Measurements from ENCODE around the gene SLC5A9.
A peak's percentile ranks its signal among the peaks of the same experiment; 100 is the strongest.
"Not testable (repeated sequence)": the region's sequence is repeated elsewhere in the genome, so short reads cannot be mapped to it uniquely, and the experiment has no call there.

SLC5A9 gene

GRCh38 chr1:48213462-48213861, 9.1 kb upstream of the SLC5A9 start:
- not testable (repeated sequence) for DNase-seq

GRCh38 chr1:48214366-48214765, 8.2 kb upstream of the SLC5A9 start:
- DNase-seq: not testable (repeated sequence)

DNA sequence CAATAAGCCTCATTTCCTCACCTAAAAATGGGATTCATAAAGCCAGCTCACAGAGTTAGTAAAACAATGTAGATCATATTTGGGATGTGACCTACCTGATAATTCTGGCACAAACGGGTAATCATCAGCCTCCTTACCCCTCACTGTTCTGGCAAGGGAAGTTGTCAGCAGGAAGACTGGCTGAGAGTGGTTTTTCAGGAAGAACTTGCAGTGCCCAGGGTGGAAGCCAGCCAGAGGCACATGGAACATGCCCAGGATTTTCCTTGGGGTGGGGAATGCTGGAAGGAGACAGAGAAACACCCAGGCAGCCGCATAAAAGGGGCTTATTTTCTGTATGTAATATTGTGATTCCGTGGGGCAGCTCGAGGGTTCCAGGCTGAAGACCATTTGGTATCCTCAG, 7.7 kb upstream of the SLC5A9 start:
- peak in 17 of 56 donors; percentile 4 to 56 (median 21) for DNase-seq

DNA sequence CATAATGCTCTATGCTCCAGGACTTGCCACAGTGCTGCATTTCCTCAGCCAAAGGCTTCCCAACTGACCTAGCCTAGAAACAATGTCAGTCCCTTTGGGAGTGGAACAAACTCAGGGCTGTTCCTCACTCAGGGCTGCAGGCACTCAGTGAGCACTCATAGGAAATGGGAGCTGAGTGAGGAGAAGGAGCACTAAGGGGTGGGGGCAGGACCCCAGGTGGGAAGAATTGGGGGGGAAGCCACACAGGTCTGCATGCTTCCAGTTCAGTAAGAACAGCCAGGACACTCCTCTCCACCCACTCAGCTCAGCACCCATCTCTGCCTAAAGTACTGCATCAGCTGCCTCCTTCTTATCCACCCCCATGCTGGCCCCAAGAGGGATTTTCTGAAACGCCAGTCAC, 7.3 kb upstream of the SLC5A9 start:
- no peak for DNase-seq

GRCh38 chr1:48215889-48216288, 6.6 kb upstream of the SLC5A9 start:
- DNase-seq: no peak

DNA sequence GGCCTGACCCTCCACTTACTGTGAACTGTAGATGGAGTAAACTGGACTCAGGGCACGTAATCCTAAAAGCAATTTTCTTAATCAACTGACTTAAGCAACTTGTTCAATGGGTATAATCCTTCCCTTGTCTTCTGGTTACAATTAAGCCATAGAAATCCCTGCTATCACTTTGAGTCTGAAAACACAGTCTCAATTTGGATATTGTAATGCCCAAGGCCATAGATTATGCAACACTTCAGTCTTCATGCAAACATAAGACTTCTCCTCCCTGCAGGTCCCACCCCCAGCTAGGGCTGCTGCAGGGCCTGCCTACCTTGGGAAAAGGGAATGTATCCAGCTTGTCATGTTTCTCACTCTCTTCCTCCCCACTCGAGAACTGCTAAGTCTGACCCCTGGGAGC, 6.2 kb upstream of the SLC5A9 start:
- no peak for DNase-seq

DNA sequence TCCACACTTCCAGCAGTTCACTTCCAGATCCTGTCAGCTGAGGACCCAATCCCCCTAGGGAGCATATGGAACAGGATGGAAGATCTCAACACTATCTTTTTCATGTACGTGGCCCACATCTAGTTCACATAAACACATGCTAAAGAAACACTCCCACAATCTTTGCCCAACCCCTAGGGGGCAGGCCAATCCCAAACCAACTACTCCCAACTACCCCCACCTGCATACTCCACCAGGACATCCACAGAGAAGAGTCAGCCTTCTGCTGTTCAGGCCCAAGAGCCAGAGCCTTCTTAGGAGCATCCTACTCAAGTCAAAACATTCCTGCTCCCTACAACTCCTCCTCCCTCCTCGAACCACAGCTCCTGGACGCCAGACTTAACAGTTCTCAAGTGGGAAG, 5.6 kb upstream of the SLC5A9 start:
- DNase-seq: no peak

GRCh38 chr1:48217856-48218255, 4.7 kb upstream of the SLC5A9 start:
- DNase-seq: no peak

DNA sequence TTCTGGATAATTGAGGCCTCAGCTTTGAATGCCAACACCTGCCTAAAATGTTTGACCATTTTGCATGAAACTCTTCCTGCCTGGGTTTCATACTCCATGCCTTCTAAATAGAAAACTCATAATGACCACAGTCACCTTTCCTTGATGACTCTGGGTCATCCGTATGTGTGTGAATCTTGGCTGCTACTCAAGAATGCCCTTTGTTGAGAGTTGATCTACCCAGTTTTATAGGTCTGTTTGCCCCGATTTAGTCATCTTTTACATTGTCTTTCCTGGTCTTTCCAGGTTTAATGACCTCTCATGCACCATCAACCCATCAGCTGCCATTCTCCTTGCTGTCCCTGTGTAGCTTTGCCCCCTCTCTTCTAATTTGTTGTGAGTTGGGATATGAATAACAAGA, 2.7 kb upstream of the SLC5A9 start:
- DNase-seq: no peak

GRCh38 chr1:48221122-48221521, 1.4 kb upstream of the SLC5A9 start:
- no peak for DNase-seq

- no peak for DNase-seq
Measured at GRCh38 chr1:48221657-48222056, 859 bp upstream of the SLC5A9 start.

DNA sequence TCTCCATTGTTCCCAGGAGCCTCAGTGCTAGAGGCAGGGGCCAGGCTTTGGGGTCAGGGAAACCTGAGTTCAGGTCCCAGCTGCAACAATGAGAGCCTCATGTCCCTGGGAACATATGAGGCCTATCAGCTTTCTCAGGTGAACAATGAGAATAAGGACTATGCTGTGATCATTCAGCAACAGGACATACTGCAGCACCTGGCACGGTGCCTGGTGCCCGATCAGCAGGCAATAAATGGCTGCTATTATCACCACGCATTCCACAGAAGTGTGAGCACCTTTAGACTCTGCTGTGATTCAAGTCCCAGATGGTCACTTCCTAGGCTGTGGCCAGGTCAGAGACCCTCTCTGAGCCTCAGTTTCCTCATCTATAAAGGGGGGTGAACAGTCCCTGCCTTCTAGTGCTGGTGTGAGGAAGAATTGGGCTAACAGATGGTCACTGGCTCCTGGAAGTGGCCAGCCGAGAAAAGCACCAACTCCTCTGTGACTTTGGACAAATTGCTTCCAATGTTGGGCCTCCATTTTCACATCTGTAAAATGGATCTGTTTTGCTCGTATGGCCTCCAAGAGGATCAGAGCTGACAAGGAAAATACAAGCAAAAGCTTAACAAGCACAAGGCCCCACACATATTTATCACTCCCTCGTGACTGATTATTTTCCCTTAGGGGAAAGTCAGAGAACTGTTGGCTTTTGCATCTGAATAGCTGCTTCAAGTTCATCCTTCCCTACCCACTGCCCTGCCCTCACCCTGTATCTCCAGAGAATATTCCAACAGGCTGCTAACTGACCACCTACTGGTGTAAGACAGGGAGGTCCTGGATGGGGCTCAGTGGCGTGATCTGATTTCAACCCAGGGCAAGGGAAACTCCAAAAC, 1.1 kb downstream of the SLC5A9 start:
- DNase-seq: no peak

DNA sequence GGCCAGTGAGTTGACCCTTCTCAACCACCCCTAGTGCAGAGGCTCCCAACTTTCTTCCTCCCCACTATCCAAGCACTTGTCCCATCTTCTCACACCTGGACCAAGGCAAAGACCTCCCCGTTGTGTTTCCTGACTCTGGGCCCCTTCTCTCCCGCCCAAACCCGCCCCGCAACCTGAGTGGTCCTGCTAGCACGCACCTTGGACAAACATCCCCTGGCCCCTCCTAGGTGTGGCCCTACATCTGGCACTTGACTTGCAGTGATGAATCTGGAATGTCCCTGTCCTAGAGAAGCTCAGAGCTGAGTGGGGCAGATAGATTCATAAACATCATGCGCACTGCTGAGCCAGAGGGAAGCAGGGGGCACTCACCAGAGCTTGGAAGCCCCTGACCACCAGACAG, 2.3 kb downstream of the SLC5A9 start:
- DNase-seq: no peak

DNA sequence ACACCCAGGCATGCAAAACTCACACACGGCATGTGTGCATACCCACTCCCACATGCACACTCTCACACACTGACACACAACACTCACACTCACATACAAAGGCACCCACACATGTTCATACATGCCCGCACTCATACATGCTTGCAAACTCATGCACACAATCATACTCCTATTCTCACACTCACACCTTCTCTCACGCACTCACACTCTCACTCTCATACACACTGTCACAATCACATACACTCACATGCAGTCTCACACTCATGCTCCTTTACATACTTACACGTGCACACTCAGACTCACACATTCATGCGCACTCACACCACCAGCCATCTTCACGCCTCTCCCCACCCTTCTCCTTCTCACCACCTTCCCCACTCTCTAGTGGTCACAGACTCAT, 3.1 kb downstream of the SLC5A9 start:
- DNase-seq: no peak

DNA sequence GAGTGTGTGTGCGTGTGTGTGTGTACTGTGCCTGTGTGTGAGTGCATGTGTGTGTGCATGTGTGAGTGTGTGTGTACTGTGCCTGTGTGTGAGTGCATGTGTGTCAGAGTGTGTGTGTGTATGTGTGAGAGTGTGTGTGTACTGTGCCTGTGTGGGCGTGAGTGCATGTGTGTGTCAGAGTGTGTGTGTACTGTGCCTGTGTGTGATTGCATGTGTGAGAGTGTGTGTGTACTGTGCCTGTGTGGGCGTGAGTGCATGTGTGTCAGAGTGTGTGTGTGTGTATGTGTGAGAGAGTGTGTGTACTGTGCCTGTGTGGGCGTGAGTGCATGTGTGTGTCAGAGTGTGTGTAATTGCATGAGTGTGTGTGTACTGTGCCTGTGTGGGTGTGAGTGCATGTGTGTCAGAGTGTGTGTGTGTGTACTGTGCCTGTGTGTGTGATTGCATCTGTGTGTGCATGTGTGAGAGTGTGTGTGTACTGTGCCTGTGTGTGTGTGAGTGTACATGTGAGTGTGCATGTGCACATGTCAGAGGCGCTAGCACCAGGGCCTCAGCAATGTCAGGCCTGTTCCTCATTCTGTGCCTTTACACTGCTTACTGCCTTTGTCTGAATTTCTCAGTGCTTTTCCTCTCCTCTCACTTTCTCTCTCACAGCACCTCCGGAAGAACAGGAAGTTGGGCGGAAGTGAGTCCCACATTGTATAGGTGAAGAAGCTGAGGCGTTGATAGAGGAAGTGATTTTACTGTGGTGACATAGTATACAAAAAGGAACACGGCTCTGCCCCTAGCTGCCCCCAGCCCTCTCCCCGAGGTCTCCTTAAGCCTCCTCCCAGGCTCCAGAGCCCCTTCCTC, 4.9 kb downstream of the SLC5A9 start:
- no peak for DNase-seq

- DNase-seq: no peak
Measured at GRCh38 chr1:48228156-48228555, 5.6 kb downstream of the SLC5A9 start.

GRCh38 chr1:48229317-48229716, 6.8 kb downstream of the SLC5A9 start:
- no peak for DNase-seq

DNA sequence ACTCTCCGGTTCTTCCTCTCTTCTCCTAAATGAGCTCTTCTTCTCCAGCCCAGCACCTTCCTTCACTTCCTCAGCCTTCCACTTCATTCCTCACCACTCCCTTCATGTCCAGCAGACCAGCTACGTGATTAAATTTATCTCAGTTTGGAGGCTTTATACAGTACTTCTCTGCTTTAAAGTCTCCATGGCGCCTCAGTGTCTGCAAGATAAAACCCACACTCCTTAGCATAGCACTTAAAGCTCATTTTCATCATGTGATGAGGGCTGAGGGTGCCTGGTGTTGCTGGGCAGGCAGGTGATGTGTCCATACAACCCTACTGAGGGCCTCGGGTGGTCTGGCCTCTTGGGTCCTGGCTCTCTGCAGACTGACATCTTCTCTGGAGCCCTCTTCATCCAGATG, 7.7 kb downstream of the SLC5A9 start:
- no peak for DNase-seq

DNA sequence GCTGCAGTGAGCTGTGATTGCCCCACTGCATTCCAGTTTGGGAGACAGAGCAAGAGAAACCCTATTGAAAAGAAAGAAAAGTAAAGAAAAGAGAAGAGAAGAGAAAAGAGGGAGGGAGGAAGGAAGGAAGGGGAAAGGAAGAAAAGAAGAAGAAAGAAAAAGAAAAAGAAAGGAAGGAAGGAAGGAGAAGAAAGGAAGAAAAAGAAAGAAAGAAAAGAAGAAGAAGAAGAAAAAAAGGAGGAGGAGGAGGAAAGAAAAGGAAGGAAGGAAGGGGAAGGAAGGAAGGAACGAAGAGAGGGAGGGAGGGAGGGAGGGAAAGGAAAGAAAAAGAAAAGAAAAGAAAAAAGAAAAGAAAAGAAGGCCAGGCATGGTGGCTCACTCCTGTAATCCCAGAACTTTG, 10.2 kb downstream of the SLC5A9 start:
- no peak for DNase-seq

DNA sequence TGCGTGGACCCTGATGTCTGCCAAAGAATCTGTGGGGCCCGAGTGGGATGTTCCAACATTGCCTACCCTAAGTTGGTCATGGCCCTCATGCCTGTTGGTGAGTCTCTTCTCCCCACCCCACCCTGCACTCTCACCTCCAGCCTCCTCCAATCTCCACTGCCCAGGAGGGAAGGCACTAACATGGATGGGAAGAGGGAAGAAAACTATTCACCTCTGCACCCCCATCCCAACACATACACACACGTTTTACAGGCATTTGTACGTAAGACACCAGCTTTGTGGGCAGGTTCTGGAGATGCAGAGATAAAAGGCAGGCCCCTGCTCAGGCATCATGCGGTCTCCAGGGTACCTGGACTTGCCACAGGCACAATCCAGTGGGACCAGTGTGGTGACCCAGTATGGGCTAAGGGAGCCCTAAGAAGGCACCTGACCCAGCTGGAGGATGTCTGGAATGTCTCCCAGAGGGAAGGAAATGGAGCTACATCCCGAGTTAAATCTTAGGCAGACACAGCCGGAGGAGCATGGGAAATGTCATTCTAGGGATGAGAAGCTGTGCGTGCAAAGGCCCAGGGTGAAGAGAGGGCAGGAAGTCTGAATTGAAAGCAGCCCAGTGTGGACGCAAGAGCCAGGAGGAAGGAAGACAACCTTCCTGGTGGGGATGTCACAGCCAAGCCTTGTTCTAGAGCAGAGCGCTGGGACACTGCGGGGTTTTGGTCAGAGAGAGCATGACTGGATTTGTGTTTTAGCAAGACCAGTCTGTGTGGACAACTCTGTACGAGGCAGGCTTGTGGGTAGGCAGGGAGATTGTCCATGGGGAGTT, 11.4 kb downstream of the SLC5A9 start:
- no peak for DNase-seq

GRCh38 chr1:48235652-48236051, 13.1 kb downstream of the SLC5A9 start:
- DNase-seq: no peak
